Activated CD4-positive, alpha-beta T cell treated with anti-CD3 and anti-CD28 coated beads, Interleukin-2, amount 50 U/mL, for 1 hour (primary cell): ENCODE results near the gene FAM187B.
"Not testable (repeated sequence)": the region's sequence is repeated elsewhere in the genome, so short reads cannot be mapped to it uniquely, and the experiment has no call there.

Experiments
- DNase-seq: peaks from one replicate; pipeline ENCODE4 v3.0.0-alpha.2; 2020

Gene FAM187B

DNA sequence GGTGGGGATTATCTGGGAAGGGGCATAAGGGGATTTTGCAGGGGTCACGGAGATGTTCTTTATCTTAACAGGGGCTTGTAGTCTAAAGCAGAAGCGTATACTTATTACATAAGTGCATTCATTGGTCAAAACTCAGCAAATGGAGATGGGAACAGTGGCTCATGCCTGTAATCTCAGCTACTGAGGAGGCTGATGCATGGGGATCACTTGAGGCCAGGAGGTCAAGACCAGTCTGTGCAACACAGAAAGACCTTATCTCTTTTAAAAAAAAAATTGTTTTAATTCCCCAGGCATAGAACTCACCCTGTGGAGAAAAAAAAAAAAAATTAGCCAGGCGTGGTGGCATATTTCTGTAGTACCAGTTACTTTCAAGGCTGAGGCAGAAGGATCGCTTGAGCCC lies 18.9 kb downstream of the FAM187B start:
- DNase-seq: no peak

DNA sequence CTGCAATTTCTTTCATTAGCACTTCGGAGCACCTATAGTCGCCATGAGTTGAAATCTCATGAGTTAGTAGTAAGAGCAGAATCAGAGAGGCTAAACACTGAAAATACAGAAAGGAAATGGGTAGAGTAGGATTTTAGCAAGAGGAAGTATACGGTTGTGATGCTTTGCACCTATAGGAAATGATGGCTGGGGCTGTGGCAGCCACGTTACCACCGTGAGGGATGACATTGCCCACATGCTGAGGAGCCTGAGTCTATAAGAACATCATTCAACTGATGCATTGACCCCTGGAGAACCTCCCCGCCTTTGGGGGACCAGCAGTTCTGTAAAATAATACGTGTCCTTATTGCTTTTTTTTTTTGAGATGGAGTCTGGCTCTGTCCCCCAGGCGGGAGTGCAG lies 20.4 kb downstream of the FAM187B start:
- DNase-seq: no peak

DNA sequence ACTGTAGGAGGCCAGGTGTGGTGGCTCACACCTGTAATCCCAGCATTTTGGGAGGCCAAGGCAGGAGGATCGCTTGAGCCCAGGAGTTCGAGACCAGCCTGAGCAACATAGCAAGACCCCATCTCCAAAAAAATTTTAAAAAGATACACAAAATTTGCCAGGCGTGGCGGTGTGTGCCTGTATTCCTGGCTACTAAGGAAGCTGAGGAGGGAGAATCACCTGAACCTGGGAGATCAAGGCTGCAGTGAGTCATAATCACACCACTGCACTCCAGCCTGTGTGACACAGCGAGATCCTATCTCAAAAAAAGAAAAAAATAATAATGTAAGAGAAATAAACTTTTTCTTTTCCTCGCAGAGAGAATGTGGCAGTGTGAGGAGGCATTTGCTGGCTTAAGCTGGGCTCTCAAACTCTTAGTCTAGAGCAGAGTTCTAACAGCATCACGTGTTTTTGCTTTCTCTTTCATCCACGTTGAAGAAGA lies 21.1 kb downstream of the FAM187B start:
- peak; percentile 37 for DNase-seq

DNA sequence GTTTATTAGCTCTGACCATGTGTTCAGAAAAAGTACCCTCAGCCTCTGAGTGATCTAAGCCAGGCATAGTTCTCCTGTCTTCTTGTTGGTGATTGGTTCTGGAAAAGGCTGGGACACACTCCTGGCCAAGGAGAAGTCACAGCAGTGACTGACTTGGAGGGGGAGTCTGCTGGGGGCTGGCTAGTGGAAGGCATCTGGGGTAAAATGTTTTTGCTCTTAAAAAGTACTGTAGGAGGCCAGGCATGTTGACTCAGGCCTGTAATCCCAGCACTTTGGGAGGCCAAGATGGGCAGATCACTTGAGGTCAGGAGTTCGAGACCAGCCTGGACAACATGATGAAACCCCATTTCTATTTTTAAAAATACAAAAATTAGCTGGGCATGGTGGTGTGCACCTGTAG lies 21.7 kb downstream of the FAM187B start:
- DNase-seq: no peak

DNA sequence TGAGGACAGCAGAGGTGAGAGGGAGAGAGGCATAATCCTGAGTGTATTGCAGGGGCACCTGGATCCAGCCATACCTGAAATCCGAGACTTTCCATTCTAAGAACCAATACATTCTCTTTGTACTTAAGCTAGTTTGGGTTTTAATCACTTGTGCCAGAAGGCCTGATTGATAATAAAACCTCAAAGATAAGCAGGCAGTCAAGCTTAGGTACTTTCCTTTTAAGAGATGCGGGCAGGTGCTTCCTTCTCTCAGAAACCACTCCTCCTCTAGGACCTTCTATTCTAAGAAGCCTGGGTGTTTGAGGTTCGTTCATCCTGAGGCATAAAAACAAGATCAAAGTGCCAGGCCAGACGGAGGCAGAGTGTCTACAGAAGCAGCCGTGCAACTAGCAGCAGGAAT lies 22.2 kb downstream of the FAM187B start:
- DNase-seq: peak; percentile 54

DNA sequence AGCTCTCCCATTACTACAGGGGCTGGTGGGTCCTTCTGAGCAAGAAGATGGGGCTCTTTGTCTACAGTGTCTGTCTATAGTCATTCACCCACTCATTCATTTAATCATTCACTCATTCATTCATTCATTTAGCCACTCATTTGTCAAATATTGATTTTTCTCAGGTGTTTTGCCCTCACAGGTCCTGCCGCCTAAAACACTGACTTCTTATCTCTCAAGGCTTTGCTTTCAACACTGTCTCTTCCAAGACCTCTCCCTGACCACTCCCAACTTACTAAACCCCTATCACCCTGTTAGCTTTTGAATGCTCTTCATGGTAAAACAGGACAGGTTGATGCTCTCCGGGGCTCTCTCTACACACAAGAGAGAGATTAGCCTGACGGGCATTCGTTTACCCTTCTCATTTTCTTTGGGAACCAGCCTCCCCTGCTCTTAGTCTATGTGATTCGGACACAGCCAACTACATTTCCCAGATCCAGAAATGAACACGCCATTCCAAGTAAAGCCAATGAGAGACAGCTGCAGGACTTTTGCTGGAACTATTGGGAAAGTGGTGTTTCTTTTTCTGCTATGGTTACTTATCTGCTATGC lies 22.7 kb downstream of the FAM187B start:
- DNase-seq: no peak

DNA sequence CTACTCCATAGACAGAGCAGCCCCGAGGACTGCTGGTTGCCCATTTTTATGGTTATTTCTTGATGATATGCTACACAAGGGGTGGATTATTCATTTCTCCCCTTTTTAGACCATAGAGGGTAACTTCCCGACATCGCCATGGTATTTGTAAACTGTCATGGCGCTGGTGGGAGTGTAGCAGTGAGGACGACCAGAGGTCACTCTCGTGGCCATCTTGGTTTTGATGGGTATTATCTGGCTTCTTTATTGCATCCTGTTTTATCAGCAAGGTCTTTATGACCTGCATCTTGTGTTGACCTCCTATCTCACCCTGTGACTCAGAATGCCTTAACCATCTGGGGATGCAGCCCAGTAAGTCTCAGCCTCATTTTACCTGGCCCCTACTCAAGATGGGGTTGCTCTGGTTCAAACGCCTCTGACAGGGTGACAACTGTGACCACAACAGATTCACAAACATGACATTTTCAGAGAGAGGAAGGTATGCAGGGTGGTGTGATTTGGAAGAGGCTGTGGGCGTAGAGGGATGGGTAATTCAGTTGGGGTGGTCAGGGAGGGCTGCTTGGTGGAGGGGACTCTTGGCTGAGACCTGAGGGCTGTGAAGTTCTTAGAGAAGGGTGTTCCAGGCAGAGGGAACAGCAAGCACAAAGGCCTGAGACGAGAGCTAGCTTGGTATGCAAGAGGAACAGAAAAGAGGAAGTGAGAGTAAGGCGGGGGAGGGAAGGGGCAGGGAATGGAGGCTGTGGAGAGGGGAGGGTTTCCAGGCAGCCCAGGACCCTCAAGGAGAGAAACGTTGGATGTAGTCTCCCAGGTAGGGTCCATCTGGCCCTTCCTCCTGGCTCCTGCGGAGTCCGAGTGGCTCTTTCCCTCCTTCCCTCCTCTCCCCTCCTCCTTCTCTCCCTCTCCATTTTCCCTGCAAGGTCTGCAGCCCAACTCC lies 23.5 kb downstream of the FAM187B start:
- no peak for DNase-seq

DNA sequence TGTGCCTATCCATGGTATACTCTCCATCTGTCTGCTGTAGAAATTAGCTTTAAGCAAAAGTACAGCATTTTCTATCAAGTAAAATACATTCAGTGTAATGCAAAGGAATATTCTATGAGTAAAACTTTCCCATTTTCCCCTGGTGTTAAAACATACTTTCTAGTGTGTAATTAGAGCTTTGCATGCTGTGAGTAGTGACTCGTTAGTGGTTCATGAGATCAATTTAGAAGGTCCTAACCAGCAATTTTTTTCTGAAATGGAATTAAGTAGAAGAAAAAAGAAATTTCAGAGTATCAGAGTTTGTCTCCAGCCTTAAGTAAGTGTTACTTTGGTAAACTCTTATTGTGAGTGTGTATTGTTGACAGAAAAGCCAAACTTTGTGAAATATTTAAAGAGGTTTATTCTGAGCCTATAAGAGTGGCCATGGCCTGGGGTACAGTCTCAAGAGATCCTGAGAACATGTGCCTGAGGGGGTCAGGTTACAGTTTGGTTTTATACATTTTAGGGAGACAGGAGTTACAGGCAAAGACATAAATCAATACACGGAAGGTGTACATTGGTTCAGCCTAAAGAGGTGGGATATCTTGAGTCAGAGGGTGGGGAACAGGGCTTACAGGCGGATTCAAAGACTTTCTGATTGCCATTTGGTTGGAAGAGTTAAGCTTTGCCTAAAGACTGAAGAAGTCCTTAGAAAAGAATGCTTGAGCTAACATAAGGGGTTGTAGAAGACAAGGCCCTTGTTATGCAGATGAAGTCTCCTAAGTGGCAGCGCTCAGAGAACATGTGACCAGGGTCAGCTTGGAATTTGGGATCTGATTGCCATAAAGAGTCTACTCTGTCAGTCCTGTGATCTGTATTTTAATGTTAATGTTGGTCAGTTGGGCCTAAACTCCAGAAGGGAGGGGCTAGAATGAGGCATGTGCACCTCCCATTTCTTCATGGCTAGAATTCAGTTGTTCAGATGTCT lies 25.5 kb downstream of the FAM187B start:
- DNase-seq: no peak

DNA sequence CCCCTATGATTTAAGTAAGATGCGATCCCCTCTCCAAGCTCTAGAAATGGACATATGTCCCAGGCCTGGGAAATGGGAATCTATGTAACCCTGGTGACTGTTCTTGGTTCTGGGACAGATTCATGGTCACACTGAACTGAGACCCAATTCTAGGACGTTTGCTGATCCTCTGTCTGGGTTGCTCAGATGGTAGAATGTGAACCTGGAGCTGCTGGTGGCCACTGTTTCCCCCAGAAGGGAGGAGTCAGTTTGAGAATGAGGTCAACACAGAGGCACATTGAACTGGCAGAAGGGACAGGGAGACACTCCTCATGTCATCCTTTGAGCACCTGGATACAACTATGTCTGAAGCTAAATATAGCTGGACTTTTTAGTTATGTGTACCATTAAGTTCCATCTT lies 29.1 kb downstream of the FAM187B start:
- DNase-seq: no peak

DNA sequence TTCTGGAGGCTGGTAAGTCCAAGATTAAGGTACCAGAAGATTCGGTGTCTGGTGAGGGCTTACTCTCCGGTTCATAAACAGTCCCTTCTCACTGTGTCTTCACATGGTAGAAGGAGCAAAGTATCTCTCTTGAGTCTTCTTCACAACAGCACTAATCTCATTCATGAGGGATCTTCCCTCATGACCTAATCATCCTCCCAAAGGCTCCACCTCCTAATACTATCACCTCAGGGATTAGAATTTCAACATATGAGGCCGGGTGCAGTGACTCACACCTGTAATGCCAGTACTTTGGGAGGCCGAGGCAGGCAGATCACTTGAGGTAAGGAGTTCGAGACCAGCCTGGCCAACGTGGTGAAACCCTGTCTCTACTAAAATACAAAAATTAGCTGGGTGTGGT lies 31.7 kb downstream of the FAM187B start:
- not testable (repeated sequence) for DNase-seq

DNA sequence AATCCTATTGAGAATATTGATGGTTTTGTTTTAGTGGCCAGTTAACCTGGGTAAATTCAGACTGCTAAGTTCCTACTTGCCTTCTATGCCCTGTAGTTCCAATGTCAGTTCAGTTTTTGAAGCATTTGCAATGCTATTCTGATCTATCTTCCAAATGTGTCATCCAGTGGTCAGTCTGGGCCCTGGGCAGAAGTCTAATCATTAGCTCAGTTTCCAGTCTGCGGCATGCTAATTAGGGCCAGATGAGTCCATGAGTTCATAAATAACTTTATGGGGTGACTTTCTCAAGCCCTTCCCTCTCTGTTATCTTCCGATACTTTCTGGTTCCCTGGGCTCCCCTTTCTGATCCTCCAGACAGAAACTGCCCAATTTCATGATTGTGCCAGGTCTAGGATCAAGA lies 32.7 kb downstream of the FAM187B start:
- DNase-seq: no peak

DNA sequence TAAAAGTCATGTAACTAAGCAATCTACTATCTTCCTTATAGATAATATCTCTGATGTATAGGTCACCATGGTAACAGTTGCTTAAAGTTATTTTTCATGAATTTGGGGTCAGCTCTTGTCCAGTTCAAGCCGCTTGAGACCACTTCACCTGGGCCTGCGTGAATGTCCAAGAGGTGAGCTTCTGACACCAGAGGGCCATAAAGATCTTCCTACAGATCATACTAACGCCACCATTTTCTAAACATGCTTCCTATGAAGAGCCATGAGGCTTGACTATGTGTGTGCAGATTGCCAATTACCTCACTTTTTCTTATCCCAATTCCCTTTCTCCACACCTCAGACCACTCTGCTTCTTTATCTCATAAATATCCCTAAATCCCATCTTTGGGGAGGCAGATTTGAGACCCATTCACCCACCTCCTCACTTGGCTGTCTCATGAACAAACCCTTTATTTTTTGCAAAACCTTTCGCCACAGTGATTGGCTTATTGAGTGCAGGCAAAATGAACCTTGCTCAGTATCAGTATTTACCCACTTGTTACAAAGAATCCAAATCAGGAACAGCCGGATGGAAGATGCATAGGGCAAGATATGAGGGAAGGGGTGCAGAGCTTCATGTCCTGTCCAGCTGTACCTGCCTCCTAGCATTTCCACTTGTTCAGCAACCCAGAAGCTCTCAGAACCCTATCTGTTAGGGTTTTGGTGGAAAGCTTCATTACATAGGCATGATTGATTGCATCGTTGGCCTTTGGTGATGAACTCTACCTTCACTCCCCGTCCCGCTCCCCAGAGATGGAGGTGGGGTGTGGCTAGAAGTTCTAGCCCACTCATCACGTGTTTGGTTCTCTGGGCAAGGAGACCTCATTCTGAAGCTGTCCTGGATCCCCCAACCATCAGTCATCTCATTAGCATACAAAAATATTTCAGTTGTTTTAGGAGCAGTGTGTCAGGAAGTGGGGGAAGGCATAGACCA lies 34.2 kb downstream of the FAM187B start:
- no peak for DNase-seq

DNA sequence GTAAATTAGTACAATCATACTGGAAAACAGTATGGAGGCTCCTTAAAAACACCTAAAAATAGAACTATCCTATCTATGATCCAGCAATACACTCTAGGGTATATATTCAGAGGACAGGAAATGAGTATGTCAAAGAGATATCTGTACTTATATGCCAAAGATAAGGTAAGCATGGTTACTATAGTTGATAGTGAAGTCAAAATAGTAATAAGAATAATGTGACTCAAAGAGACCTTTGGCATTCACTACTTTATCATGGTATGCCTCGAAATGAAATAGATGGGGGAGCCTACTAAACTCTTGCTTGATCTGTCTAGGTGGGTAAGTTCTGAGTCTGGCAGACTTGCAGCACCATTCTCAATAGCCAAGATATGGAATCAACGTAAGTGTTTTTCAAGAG lies 43.7 kb downstream of the FAM187B start:
- no peak for DNase-seq

DNA sequence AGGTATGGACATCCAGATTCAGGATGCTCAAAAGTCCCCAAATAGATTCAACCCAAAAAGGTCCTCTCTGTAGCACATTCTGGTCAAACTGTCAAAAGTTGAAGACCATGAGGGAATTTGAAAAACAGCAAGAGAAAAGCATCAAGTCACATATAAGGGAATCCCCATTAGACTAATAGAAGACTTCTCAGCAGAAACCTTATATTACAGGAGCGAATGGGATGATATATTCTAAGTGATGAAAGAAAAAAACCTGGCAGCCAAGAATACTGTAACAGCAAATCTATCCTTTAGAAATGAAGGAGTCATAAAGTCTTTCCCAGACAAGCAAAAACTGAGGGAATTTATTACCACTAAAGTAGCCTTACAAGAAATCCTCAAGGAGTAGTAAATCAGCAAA lies 44.3 kb downstream of the FAM187B start:
- no peak for DNase-seq

DNA sequence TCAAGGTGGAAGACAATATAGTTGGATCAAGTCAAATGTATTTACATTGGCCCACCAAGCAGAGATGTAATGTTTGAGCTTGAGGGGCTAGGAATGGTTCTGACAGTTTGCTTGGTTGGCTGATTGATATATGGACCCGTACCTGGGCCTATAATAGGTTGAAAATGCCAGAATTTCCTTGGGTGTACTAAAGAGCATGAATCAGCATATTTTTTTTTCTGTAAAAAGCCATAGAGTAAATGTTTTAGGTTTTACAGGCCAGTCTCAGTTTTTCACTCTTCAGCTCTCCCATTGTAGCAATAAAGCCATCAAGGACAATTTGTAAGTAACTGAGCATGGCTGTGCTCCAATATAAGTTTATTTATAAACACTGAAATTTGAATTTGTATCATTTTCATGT lies 47.2 kb downstream of the FAM187B start:
- no peak for DNase-seq

DNA sequence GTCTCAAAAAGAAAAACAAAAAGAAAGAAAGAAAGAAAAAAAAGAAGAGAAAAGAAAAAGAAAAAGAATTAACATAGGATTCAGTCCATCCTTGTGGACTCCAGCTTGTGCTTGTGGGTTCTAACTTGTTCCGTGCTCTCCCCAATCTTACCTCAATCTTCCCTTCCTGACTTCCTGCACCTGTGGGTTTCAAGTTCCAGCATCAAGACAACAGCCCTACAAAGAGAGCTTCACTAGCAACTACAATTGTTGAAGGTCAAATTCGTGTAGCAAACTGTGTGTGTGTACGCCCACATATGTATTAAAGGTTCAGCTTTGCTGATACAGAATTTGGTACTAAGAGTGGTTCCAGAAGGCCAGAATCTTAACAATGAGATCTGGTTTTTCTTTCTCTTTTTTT lies 48.7 kb downstream of the FAM187B start:
- DNase-seq: no peak

DNA sequence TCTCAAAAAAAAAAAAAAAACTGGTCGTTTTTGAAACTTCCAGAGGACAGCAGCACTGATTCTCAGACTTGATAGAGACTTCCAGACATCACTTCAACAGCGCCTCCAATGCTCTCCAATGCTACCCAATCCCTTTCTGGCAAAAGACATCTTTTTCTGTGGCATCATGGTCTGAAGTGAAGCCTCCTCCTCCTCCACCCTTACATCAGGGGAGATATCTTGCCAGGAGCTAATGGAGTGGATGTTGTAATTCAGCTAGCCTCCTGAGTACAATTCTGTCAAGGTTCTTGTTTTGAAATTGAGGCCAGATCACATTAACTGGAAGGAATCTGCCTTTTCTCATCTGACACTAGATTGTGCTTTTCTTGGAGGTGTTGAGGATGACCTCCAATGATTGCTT lies 49.8 kb downstream of the FAM187B start:
- DNase-seq: no peak

DNA sequence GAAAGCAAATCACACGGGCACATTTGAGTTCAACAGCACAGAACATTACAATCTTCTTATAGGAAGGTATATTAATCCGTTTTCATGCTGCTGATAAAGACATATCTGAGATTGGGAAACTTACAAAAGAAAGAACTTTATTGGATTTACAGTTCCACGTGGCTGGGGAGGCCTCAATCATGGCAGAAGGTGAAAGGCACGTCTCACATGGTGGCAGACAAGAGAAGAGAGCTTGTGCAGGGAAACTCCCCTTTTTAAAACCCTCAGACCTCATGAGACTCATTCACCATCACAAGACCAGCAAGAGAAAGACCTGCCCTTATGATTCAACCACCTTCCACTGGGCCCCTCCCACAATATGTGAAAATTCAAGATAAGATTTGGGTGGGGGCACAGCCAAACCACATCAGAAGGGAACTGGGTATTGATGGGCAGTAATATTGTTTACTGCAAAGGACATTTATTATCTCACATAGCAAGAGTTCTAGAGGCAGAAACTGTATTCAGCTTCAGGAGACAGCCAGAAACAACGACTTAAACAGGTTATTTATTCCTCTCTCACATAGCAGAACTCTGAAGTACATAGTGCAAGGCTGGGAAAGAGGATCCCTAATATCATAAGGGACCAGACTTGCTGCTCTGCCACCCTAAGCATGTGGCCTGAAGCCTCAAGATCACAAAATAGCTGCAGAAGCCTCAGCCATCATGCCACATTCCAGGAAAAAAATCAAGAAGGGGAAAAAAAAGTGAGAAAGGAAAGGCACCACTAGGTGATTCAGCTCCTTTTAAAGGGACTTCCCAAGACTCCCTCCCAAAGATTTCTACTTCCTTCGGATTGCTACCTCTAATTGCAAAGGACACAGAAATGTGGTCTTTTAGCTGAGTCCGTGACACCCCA lies 50.9 kb downstream of the FAM187B start:
- no peak for DNase-seq

DNA sequence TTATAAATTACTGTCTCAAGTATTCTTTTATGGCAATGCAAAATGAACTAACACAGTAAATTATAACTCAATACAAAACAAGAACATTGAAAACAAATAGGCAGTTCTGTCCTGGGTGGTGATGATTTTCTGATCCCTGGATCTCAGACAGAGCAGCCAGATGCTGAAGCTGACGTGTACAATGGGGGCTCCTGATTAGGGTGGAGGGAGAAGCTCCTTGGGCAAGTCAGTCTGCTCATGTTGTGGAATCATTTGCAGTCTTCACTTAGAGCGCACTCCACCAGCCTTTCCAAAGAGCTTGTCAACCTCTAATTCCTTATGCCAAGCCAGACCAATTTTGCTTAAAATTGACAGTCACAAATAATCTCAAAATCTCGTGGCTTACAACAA lies 52.4 kb downstream of the FAM187B start:
- no peak for DNase-seq
